Keratinocyte (primary cell): ENCODE data around the gene SCNN1A. TPM values are rescaled to one million over a fixed set of nuclear protein-coding genes. Genes with fewer than 3 reads are reported as not detected.

Experiments used
- DNase-seq: peaks from one replicate; pipeline ENCODE4 v3.0.0-alpha.2; 2011; ENCODE audit warnings: low read depth, missing footprints, low spot score
- FAIRE-seq: peaks from 2 replicates; lab custom pipeline; 2011; peaks lifted over from hg19 to GRCh38; lab: Jason Lieb, UNC
- H2AFZ ChIP-seq: 2 replicates; pipeline ENCODE4 v1.6.0; 2012; ENCODE audit warnings: low read length, control low read depth, inconsistent platforms; ENCODE audit not compliant: control insufficient read depth
- H3K27ac ChIP-seq: 2 replicates; pipeline ENCODE4 v1.5.1; 2011; ENCODE audit warnings: low read length; ENCODE audit not compliant: control insufficient read depth, insufficient read depth
- H3K27me3 ChIP-seq: 3 replicates; pipeline ENCODE4 v1.6.0; 2011; ENCODE audit warnings: low read length; ENCODE audit not compliant: control insufficient read depth, insufficient read depth; ENCODE audit errors: extremely low read depth
- H3K36me3 ChIP-seq, 2 experiments: 2 replicates in 1 of 2; 3 replicates in 1 of 2; pipeline ENCODE4 v1.5.1; 2011; ENCODE audit warnings: low read length in 2 of 2, mild to moderate bottlenecking in 1 of 2; ENCODE audit not compliant: control insufficient read depth in 2 of 2, insufficient read depth in 2 of 2; ENCODE audit errors: extremely low read depth in 1 of 2
- H3K4me1 ChIP-seq: 3 replicates; pipeline ENCODE4 v1.5.1; 2011; ENCODE audit warnings: low read length; ENCODE audit not compliant: control insufficient read depth, insufficient read depth; ENCODE audit errors: extremely low read depth
- H3K4me2 ChIP-seq: 3 replicates; pipeline ENCODE4 v1.6.0; 2011; ENCODE audit warnings: low read depth, low read length; ENCODE audit not compliant: control insufficient read depth, insufficient read depth; ENCODE audit errors: extremely low read depth
- H3K4me3 ChIP-seq, 3 experiments: fragments of 200-600 bp in 1 of 3; sonication (generic) in 1 of 3; 2 replicates in 2 of 3; 3 replicates in 1 of 3; pipeline ENCODE4 v1.5.1; 2011 to 2016; ENCODE audit warnings: low read length in 3 of 3, mild to moderate bottlenecking in 3 of 3, control low read depth in 2 of 3, inconsistent platforms in 1 of 3, low read depth in 1 of 3, mixed read lengths in 1 of 3, mixed run types in 1 of 3, moderate library complexity in 1 of 3; ENCODE audit not compliant: control insufficient read depth in 2 of 3, insufficient read depth in 2 of 3; ENCODE audit errors: extremely low read depth in 1 of 3
- H3K79me2 ChIP-seq: 2 replicates; pipeline ENCODE4 v1.6.0; 2012; ENCODE audit warnings: low read length; ENCODE audit not compliant: control insufficient read depth, insufficient read depth
- H3K9ac ChIP-seq: 3 replicates; pipeline ENCODE4 v1.6.0; 2011; ENCODE audit warnings: low read length; ENCODE audit not compliant: control insufficient read depth, insufficient read depth; ENCODE audit errors: extremely low read depth
- H3K9me1 ChIP-seq: 3 replicates; pipeline ENCODE4 v1.6.0; 2011; ENCODE audit warnings: low read length; ENCODE audit not compliant: control insufficient read depth, insufficient read depth; ENCODE audit errors: extremely low read depth
- H3K9me3 ChIP-seq: 2 replicates; pipeline ENCODE4 v1.5.1; 2012; ENCODE audit warnings: low read depth, low read length; ENCODE audit not compliant: control insufficient read depth
- H4K20me1 ChIP-seq: 3 replicates; pipeline ENCODE4 v1.6.0; 2011; ENCODE audit warnings: low read length; ENCODE audit not compliant: control insufficient read depth, insufficient read depth; ENCODE audit errors: extremely low read depth
- CTCF ChIP-seq, 3 experiments: IDR thresholded peaks in 1 of 3; conservative IDR thresholded peaks in 1 of 3; optimal IDR thresholded peaks in 1 of 3; 2 replicates in 2 of 3; 3 replicates in 1 of 3; pipeline versions ENCODE3 to v1.5.1; 2011; ENCODE audit warnings: low read length in 3 of 3, mild to moderate bottlenecking in 3 of 3, moderate library complexity in 2 of 3, control low read depth in 1 of 3, inconsistent platforms in 1 of 3; ENCODE audit not compliant: insufficient read depth in 2 of 3; ENCODE audit errors: extremely low read depth in 1 of 3
- EZH2 ChIP-seq: IDR thresholded peaks from one replicate; pipeline ENCODE4 v1.6.1; 2012; ENCODE audit warnings: inconsistent platforms, mild to moderate bottlenecking, low read length, moderate library complexity
- dilution Hi-C: fragments of 300-500 bp; cut with MboI; formaldehyde crosslinking; loops from one replicate; pipeline ENCODE4 v1.7.0; 2020; ENCODE audit warnings: low sequenced_read_pairs; ENCODE audit not compliant: extremely low pct_ligation_motif_present
- polyA plus RNA-seq, 5 experiments: library from polyadenylated mRNA; depleted of rRNA in 3 of 5; stranded (reverse) in 3 of 5; stranded (forward) in 1 of 5; unstranded in 1 of 5; fragments of >200 nt; gene quantifications; 1 replicate in 1 of 5; 2 replicates in 3 of 5; 3 replicates in 1 of 5; pipeline versions ENCODE4 v1.2.1 to v1.2.3, GENCODE V29; 2011 to 2012; ENCODE audit warnings: missing spikeins in 2 of 5, low read depth in 1 of 5, low replicate concordance in 1 of 5

Gene SCNN1A
- polyA plus RNA-seq, 1 donor (not counting 4 experiments of a cell fraction or from before 2014, with no cell fraction given): 11.1 TPM

- H4K20me1 ChIP-seq: no peaks in the 10 kb centered on the region
- TF ChIP-seq CTCF (optimal IDR thresholded peaks at IDR 0.05 in 1 of 3, IDR thresholded peaks at IDR 0.05 in 1 of 3, conservative IDR thresholded peaks at IDR 0.05 in 1 of 3; ENCODE audit: extremely low read depth in 1 of 3, insufficient read depth in 2 of 3, low read length in 3 of 3): peak in 2 of 3 experiments; percentile 54 to 62
- no peak for TF ChIP-seq EZH2
- H3K9me1 ChIP-seq: no peaks in the 10 kb centered on the region
- H3K36me3 ChIP-seq: no peaks in the 10 kb centered on the region
- H3K9ac ChIP-seq: peak overlapping the region; percentile 70
- H3K27ac ChIP-seq: peak overlapping the region; percentile 89
- H3K27me3 ChIP-seq: no peaks in the 10 kb centered on the region
- peaks cover 10% of the 10 kb centered on the region for H3K79me2 ChIP-seq
- peak overlapping the region; percentile 7 to 57 (median 35) for H3K4me3 ChIP-seq
- DNase-seq (peak; percentile 67), FAIRE-seq (peak; percentile 75)
- peak overlapping the region; percentile 86 for H3K4me2 ChIP-seq
- peak overlapping the region; percentile 42 for H2AFZ ChIP-seq
- H3K9me3 ChIP-seq: no peaks in the 10 kb centered on the region
- dilution Hi-C loops: no loop called here
- H3K4me1 ChIP-seq: peaks cover 76% of the 10 kb centered on the region
Measured at GRCh38 chr12:6376079-6376869, 911 bp upstream of the SCNN1A start.

- Histone ChIP-seq H3K4me3 (peak overlapping the region in 1 of 3 experiments; percentile 57), H2AFZ (no peak overlapping the region), H3K4me1 (peaks cover 80% of the 10 kb centered on the region), H3K36me3 (no peaks in the 10 kb centered on the region), H3K27ac (no peak overlapping the region), H3K9me3 (no peaks in the 10 kb centered on the region), H3K9ac (peak overlapping the region; percentile 70), H3K9me1 (no peaks in the 10 kb centered on the region), H3K4me2 (peak overlapping the region; percentile 86), H3K79me2 (peaks cover 20% of the 10 kb centered on the region), H4K20me1 (no peaks in the 10 kb centered on the region), H3K27me3 (no peaks in the 10 kb centered on the region)
- FAIRE-seq (no peak), DNase-seq (no peak)
- dilution Hi-C loops: no loop called here
- TF ChIP-seq EZH2 (no peak), CTCF (optimal IDR thresholded peaks at IDR 0.05 in 1 of 3, IDR thresholded peaks at IDR 0.05 in 1 of 3, conservative IDR thresholded peaks at IDR 0.05 in 1 of 3; ENCODE audit: extremely low read depth in 1 of 3, insufficient read depth in 2 of 3, low read length in 3 of 3) (no peak)
Measured at GRCh38 chr12:6374786-6375160, 590 bp downstream of the SCNN1A start.
